SKM-1 treated with dmso at 0.1 percent for 144 hours (cell line): ENCODE measurements around the gene DOC2A.

ENCODE experiments used
- DNase-seq: peaks from one replicate; lab custom pipeline; 2025; ENCODE audit not compliant: unreplicated experiment; lab: John Stamatoyannopoulos, UW

Gene DOC2A

DNA sequence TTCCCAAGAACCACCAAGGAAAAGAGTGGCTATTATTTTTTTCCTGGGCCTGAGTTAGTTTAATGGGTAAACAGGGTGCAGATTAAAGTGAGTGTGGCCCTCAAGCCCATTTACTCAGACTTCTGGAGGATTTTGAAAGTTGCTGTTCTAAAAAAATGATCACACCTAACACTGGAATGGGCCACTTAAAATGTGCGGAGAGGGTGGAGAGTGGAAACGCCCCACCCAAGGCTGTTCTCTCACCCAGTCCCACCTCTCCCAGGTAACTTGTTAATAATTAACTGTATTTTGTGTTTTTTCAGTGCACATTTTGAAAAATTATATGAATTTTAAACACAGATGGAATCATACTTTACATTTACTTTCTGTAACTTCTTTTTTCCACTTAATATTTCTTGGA lies 20.8 kb downstream of the DOC2A start:
- no peak for DNase-seq

DNA sequence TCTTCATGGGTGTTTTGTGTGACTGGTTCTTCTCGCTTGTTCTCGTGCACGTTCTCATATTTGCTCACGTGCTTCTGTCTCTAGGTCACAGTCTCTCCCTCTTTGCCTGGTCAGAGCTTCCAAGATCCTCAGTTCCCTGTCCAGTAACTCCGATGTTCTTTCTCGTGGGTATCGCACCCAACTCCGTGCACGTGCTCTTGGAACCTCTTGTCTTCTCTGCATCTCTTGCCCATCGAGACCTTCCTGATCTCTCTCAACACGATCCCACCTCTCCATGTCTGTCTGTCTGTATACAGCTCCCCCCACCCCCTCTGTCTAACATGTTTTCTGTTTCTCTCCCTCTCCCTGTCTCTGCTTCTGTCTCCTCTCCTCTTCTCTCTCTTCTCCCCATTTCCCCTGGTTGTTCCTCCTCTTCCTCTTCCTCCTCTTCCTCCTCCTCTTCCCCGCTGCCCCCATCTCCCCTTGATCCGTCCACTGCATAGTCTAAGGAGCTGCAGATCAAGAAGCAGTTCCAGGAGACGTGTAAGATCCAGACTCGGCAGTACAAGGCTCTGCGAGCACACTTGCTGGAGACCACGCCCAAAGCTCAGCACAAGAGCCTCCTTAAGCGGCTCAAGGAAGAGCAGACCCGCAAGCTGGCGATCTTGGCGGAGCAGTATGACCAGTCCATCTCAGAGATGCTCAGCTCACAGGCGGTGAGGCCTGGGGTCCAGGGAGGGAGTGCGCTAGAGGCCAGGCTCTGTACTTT lies 21.5 kb downstream of the DOC2A start:
- no peak for DNase-seq

DNA sequence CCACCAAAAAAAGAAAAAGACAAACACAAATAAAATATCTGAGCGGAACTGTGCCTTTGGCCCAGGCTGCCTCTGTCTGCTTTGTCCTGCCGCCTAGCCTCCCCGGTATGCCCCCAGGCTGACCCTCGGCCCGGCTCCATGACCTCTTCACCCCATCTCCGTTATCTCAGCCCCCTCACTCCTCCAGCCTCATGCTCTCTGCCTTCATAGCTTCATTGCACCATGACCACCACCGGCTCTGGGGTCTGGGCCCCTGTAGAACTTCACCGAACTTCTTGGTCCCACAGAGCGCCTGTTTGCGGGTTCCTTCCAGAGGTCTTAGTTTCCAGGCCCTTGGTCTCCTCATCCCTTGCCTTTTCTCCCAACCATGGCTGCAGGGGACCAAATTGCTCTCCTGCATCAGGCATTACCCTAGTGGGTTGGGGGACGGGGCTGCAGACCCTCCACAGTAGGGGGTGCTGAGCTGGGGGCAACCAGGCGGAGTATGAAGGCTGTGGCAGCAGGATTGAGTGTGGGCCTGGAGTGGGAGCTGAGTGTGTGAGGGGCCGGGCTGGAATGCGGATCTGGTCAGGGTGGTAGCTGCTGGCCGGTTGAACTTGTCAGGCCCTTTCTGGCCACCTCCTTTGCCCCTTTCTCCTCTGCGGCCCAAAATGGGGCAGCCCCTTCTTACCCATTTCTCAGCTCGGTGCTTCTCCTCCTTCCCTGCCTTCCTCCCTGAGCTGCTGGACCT lies 22.3 kb downstream of the DOC2A start:
- no peak for DNase-seq

DNA sequence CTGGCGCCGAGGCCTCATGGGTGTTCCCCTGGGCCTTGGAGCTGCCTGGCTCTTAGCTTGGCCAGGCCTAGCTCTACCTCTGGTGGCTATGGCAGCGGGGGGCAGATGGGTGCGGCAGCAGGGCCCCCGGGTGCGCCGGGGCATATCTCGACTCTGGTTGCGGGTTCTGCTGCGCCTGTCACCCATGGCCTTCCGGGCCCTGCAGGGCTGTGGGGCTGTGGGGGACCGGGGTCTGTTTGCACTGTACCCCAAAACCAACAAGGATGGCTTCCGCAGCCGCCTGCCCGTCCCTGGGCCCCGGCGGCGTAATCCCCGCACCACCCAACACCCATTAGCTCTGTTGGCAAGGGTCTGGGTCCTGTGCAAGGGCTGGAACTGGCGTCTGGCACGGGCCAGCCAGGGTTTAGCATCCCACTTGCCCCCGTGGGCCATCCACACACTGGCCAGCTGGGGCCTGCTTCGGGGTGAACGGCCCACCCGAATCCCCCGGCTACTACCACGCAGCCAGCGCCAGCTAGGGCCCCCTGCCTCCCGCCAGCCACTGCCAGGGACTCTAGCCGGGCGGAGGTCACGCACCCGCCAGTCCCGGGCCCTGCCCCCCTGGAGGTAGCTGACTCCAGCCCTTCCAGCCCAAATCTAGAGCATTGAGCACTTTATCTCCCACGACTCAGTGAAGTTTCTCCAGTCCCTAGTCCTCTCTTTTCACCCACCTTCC lies 23.3 kb downstream of the DOC2A start:
- no peak for DNase-seq

DNA sequence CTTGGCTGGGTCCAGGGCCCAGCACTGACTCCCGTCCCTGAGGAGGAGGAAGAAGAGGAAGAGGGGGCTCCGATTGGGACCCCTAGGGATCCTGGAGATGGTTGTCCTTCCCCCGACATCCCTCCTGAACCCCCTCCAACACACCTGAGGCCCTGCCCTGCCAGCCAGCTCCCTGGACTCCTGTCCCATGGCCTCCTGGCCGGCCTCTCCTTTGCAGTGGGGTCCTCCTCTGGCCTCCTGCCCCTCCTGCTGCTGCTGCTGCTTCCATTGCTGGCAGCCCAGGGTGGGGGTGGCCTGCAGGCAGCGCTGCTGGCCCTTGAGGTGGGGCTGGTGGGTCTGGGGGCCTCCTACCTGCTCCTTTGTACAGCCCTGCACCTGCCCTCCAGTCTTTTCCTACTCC lies 23.9 kb downstream of the DOC2A start:
- DNase-seq = no peak

DNA sequence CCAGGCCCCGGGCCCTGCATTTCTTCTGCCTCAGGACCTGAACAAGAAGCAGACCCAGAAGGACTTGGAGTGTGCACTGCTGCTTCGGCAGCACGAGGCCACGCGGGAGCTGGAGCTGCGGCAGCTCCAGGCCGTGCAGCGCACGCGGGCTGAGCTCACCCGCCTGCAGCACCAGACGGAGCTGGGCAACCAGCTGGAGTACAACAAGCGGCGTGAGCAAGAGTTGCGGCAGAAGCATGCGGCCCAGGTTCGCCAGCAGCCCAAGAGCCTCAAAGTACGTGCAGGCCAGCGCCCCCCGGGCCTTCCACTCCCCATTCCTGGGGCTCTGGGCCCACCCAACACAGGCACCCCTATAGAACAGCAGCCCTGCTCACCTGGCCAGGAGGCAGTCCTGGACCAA lies 24.6 kb downstream of the DOC2A start:
- DNase-seq = no peak

DNA sequence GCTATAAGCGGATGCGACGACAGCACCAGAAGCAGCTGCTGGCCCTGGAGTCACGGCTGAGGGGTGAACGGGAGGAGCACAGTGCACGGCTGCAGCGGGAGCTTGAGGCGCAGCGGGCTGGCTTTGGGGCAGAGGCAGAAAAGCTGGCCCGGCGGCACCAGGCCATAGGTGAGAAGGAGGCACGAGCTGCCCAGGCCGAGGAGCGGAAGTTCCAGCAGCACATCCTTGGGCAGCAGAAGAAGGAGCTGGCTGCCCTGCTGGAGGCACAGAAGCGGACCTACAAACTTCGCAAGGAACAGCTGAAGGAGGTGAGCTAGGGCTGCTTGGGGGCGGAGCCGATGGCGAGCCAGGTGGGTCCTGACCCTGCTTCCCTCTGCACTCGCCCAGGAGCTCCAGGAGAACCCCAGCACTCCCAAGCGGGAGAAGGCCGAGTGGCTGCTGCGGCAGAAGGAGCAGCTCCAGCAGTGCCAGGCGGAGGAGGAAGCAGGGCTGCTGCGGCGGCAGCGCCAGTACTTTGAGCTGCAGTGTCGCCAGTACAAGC lies 25.5 kb downstream of the DOC2A start:
- DNase-seq = no peak

DNA sequence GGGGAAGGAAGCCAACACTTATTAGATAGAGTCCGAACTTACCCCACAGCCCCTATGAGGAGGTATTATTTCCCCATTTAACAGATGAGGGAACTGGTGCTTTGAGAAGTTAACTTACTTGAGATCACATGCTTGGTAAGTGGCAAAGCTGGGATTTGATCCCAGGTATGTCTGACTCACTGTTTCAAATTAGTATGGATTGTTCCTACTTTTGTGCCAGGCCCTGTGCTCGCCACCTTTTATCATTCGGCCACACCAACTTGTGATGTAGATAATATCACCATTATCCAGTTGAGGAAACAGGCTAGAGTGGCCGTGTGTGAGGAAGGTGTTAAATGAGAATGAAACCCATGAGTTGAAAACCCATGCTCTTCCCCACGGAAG lies 26.1 kb downstream of the DOC2A start:
- DNase-seq = no peak

DNA sequence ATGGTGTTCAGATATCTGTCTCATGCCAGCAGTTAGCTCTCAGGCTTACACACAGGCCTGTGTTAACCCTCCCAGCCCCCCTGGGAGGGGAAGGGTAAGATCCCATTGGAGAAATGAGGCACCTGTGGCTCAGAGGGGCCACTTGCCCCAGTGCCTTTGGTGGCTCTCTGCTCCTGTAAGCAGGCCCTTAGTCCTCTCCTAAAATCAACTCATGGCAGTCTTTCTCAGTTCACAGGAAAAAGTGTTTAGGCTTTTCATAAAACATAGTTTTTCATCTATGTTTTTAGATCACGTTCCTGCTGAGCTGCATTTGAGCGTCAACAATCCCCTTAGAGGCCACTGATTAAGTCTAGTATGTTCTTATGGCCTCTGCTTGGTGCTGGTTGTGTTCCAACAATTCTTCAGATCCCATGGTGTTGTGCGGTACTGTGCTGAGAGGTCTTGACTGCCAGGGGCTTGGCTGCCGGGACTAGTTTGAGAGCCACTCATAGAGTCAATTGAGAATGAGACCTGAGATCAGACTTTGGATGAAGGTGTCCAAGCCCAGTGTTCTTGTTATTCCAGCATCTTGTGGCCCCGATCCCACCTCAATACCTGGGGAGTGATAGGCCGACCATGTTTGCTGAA lies 26.6 kb downstream of the DOC2A start:
- DNase-seq = no peak

DNA sequence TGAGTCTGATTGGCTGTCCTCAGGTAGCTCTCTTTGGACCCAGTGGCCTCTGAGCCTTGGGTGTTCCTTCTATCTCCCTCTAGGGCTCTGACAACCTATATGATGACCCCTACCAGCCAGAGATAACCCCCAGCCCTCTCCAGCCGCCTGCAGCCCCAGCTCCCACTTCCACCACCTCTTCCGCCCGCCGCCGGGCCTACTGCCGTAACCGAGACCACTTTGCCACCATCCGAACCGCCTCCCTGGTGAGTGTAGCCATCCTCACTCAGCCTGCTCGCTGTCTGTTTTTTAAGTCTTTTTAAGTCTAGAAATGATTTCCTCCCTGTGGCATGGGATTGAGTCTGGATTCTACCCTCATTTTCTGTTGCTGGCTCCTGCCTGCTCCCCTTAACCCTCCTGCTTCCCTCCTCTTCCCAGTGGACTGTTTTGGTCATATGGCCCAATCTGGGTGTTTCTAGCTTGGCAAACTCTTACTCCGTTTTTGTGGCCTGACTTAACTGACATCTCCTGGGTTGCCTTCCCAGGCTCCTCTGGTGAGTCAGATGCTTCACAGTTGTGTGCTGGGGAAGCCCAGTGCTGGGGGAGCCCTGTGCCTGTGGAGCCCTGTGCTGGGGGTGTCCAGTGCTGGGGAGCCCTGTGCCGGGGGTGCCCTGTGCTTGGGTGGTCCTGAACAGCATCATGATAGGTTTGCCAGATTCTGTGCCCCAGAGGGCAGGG lies 27.2 kb downstream of the DOC2A start:
- DNase-seq = no peak

DNA sequence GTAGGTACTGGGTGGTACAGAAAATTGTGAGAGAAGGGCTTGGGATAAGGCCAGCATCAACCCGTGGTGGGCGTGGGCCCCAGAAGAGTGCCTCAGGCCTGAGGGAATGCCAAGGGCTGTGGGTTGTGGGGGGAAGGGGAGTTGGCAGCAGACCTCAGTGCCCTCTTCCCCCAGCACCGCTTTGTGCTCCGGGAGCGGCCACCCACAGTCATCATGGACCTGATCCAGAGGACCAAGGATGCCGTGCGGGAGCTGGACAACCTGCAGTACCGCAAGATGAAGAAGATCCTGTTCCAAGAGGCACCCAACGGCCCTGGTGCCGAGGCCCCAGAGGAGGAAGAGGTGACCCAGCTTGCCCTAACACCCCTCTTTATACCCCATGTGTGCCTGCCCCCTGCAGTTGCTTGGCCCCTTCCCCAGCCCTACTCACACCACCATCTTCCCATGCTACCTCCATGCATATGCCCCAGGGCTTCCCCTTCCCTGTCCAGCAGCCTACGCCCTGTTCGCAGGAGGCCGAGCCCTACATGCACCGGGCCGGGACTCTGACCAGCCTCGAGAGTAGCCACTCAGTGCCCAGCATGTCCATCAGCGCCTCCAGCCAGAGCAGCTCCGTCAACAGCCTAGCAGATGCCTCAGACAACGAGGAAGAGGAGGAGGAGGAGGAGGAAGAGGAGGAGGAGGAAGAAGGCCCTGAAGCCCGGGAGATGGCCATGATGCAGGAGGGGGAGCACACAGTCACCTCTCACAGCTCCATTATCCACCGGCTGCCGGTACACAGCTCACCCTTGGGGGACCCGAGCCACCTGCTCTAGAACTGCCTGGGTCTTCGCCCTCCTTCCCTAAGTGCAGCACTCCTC lies 28.0 kb downstream of the DOC2A start:
- DNase-seq = no peak

DNA sequence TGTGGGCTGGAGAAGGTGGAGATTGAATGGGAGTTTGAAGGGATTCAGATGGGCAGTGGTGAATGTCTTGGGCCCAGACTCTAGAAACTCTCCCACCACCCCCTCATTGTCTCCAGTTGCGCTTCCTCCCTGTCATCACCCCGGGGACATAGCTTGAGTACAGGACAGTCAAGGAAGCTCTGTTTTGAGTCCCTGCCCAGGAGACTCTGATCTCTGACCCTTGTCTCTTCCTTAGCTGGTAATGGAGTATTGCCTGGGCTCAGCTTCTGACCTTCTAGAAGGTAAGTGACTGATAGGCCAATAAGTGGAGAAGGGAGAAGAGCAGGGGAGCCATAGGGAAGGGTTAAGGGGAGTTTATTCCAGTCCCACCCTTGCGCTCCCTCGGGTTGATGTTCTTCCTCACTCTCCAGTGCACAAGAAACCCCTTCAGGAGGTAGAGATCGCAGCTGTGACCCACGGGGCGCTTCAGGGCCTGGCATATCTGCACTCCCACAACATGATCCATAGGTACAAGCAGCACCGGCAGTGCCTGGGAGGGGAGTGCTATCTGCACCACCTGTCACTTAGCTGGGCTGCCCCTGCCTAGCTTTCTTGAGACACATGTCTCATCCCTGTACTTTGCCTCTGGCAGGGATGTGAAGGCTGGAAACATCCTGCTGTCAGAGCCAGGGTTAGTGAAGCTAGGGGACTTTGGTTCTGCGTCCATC lies 32.1 kb downstream of the DOC2A start:
- no peak for DNase-seq

DNA sequence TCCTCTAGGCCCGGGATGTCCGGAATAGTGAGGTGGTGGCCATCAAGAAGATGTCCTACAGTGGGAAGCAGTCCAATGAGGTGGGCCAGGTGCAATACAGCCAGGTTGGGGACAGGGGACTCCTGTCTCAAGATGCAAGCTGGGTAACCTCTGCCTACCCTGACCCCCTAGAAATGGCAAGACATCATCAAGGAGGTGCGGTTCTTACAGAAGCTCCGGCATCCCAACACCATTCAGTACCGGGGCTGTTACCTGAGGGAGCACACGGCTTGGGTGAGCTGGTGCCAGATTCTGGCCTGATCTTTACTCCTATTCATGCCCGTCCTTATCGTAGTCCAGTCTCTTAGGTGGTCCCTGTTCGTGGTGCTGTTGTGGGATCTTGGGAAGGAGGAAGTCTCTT lies 32.7 kb downstream of the DOC2A start:
- DNase-seq = no peak

DNA sequence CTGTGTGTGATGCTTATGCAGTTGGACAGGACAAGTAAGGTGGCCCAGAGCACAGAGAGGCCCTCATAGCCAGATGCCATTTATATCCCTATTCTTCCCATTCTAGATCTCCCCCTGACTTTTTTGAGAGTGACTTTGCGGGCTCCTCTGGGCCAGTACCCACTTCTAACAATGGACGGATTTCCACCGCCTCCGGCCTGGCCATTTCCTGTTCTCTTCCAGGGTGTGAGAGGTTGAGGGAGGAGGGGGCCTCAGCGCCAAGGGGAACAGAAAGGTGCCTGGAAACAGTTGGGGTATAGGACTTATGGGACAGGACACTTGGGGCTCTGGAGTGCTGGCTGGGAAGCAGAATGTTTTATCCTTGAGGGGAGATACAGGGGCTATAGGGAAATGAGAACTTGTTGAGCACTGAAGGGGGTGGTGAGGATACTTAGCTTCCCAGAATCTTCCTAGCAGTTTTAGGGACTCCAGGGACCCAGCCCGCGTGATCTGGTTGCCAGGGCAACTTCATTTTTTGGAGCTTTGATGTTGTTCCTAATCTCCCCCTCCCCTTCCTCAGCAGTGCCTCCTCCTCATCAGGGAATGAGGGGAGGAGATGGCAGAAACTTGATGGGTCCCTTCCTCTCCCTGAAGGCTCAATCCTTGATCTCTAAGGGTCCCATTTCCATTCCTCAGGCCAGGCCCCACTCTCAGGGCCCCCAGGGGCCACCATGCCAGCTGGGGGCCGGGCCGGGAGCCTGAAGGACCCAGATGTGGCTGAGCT lies 33.6 kb downstream of the DOC2A start:
- no peak for DNase-seq

DNA sequence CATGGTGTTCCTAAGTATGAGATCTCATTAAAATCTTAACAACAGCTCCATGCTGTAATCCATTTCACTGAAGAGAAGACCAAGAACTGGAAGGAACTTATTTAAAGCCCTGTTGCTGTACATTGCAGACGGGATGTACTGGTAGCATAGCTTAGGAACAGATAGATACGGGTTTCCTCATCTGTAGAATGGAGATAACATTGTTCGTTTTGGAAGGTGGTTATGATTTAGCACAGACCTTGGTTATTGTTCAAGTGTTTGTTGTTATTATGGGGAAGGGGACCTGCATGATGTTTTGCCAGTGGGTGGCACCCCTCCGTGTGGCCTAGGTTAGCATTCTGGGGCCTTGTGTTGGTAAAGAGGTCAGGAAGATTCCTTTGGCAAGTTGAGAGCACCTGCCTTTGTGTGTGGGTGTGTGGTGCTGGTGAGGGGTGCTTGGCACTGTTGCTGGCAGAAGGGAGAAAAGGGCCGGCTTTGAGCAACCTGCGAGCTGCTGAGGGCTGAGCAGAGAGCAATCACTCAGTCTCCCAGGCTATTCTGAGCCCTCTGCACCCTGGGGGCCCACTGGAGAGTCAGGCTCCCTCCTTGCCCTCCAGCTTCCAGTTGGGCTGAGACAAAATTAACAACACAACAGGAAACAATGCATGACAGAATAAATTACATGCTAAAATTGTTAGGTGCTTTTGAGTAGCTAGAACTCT lies 34.9 kb downstream of the DOC2A start:
- no peak for DNase-seq

DNA sequence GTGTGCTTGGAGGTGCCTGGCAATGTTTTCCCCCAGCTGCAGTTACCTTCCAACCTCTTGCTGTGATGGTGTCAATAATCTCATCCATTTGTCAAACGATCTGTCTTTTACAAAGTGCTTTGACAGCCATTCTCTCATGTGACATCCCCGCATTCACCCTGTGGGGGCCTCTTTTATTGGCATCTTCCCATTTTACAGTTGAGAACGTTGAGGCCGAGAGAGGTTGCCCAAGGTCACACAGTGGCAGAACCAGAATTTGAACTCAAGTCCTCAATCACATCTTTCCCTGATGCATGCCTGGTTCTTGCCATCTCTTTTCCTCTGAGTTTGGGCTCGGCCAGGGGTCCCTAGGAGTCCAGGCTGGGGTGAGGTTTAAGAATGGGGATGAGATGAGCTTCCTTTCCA lies 35.7 kb downstream of the DOC2A start:
- no peak for DNase-seq

DNA sequence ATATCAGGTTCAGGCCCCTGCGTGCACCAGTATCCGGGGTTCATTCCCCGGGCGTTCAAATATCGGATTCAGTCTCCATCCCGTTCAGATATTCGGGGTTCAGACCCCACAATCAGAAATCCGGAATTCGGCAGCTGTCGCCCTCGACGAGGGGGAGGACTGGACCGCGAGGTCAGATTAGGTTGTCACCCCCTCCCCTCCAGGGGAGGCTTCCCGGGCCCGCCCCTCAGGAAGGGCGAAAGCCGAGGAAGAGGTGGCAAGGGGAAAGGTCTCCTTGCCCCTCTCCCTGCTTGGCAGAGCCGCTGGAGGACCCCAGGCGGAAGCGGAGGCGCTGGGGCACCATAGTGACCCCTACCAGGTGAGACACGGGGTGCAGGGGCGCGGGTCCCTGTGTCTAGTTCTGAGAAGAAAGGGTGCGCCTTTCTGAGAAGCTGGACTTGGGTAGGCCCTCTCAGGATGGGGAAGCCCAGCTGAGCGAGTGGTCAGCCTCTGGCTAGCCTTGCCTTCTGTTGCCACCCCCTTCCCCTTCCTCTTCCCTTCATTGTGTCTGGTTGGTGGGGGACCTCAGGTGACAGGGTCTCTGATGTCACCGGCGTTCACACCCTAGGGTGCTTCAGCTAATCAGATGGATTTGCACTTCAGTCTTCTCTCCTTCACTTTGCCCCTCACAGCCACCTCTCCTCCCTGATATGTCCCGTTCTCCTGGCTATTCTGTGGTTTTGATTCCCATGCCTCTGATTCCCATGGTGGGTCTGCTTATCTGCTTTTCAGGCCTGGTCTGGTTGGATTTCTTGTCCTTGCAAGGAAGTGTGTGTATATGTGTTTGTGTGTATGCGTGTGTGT lies 36.3 kb downstream of the DOC2A start:
- no peak for DNase-seq
